Measurements from ENCODE around the gene ATP5MC3. TPM values are rescaled to one million over a fixed set of nuclear protein-coding genes. Genes with fewer than 3 reads are reported as not detected.

The ATP5MC3 gene
- total and polyA plus RNA-seq, 2 of the 13 experiments (the other 11 are each of a cell fraction or from before 2014, with no cell fraction given), result 676 to 1,007 TPM

GRCh38 chr2:175175896-175176295 lies 5.6 kb downstream of the ATP5MC3 start:
- no peak for ATAC-seq
- no peak overlapping the region for H3K27ac ChIP-seq (ENCODE audit: extremely low read length, insufficient read depth, low read length)
- BruUV-seq (replicated peaks), result no TSS peak
- peaks cover 24% of the 10 kb centered on the region for H3K79me2 ChIP-seq (ENCODE audit: insufficient read depth, low read length)
- no peaks in the 10 kb centered on the region; a peak in 1 of 5 replicates for H3K27me3 ChIP-seq (ENCODE audit: control insufficient read depth in 1 of 2, insufficient read depth in 2 of 2, low read length in 2 of 2)
- H3K9ac ChIP-seq (ENCODE audit: insufficient read depth, low read depth, low read length), result no peak overlapping the region
- no peaks in the 10 kb centered on the region for H3K9me3 ChIP-seq (ENCODE audit: low read length)
- FAIRE-seq, result no peak
- ChIA-PET POLR2A (interaction anchor here (0.6 kb wide), 1 partner anchor 1099 kb away, joined by 3 read pairs; no protein-coding TSS in a partner anchor), CTCF (ENCODE audit: low intra/inter-chr PET ratio, low total read pairs) (no interaction called here)
- no peak overlapping the region for H3K4me3 ChIP-seq (replicated peaks in 1 of 3; ENCODE audit: insufficient read depth in 1 of 3, low read depth in 2 of 3, low read length in 3 of 3)
- WGBS (ENCODE audit: low lambda C conversion rate), result 96% methylated on average over 1 of the region's 1 CpG
- in situ Hi-C loops (cut with HindIII; ENCODE audit: extremely low pct_ligation_motif_present, low pct_unique_long_range_greater_than_20kb) (no loop called here), intact Hi-C loops (cut with micrococcal nuclease; ENCODE audit: unreplicated experiment) (no loop called here)
- H3K4me2 ChIP-seq (ENCODE audit: low read depth, low read length), result no peak overlapping the region
- DNase-seq (ENCODE audit: low spot score), result no peak
- no peak overlapping the region for H2AFZ ChIP-seq (ENCODE audit: low read length)
- peaks cover 26% of the 10 kb centered on the region for H4K20me1 ChIP-seq (ENCODE audit: insufficient read depth, low read length)
- H3K4me1 ChIP-seq (ENCODE audit: insufficient read depth, low read length), result peaks cover 25% of the 10 kb centered on the region
- peaks cover 2 to 36% of the 10 kb centered on the region in 2 experiments; a peak in 4 of 5 replicates for H3K36me3 ChIP-seq (replicated peaks in 1 of 2; ENCODE audit: control insufficient read depth in 1 of 2, insufficient read depth in 2 of 2, low read length in 2 of 2)
- TF ChIP-seq, protein P1, sequence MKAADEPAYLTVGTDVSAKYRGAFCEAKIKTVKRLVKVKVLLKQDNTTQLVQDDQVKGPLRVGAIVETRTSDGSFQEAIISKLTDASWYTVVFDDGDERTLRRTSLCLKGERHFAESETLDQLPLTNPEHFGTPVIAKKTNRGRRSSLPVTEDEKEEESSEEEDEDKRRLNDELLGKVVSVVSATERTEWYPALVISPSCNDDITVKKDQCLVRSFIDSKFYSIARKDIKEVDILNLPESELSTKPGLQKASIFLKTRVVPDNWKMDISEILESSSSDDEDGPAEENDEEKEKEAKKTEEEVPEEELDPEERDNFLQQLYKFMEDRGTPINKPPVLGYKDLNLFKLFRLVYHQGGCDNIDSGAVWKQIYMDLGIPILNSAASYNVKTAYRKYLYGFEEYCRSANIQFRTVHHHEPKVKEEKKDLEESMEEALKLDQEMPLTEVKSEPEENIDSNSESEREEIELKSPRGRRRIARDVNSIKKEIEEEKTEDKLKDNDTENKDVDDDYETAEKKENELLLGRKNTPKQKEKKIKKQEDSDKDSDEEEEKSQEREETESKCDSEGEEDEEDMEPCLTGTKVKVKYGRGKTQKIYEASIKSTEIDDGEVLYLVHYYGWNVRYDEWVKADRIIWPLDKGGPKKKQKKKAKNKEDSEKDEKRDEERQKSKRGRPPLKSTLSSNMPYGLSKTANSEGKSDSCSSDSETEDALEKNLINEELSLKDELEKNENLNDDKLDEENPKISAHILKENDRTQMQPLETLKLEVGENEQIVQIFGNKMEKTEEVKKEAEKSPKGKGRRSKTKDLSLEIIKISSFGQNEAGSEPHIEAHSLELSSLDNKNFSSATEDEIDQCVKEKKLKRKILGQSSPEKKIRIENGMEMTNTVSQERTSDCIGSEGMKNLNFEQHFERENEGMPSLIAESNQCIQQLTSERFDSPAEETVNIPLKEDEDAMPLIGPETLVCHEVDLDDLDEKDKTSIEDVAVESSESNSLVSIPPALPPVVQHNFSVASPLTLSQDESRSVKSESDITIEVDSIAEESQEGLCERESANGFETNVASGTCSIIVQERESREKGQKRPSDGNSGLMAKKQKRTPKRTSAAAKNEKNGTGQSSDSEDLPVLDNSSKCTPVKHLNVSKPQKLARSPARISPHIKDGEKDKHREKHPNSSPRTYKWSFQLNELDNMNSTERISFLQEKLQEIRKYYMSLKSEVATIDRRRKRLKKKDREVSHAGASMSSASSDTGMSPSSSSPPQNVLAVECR (CRISPR knock-in tag; IDR thresholded peaks at IDR 0.05; ENCODE audit: borderline replicate concordance), result no peak
- TF ChIP-seq RARA (CRISPR knock-in tag; IDR thresholded peaks at IDR 0.05), result peak; percentile 24; the same call in 1 of the 2 replicates

DNA sequence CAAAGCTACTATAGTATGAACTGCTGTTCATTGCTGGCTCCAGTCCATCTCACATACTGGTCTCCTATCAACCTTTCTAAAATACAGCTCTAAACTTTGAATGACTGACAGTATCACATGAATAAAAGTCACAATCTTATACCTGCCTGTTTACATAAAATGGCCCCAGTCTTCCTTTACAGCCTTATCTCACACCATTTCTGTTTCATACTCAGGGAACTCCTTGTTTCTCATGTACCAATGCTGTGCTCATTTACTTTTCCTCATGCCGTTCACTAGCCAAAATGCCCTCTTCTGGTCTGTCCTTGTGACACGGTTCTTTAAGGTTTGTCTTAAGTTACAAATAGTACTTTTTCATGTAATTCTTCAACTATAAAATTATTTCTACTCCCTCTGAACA lies 6.2 kb downstream of the ATP5MC3 start:
- no peak overlapping the region for H3K4me2 ChIP-seq (ENCODE audit: low read depth, low read length)
- BruUV-seq (replicated peaks), result no TSS peak
- no peak for FAIRE-seq
- intact Hi-C loops (cut with micrococcal nuclease; ENCODE audit: unreplicated experiment), result no loop called here
- peaks cover 21% of the 10 kb centered on the region for H4K20me1 ChIP-seq (ENCODE audit: insufficient read depth, low read length)
- CTCF ChIA-PET (ENCODE audit: low intra/inter-chr PET ratio, low total read pairs), result no interaction called here
- H3K9me3 ChIP-seq (ENCODE audit: low read length), result no peaks in the 10 kb centered on the region
- in situ Hi-C loops (cut with HindIII; ENCODE audit: extremely low pct_ligation_motif_present, low pct_unique_long_range_greater_than_20kb), result no loop called here
- no peak overlapping the region for H2AFZ ChIP-seq (ENCODE audit: low read length)
- POLR2A ChIA-PET, result interaction anchor here (0.7 kb wide), 1 partner anchor 145 kb away, joined by 3 read pairs; no protein-coding TSS in a partner anchor
- peaks cover 25% of the 10 kb centered on the region for H3K4me1 ChIP-seq (ENCODE audit: insufficient read depth, low read length)
- no peak overlapping the region for H3K9ac ChIP-seq (ENCODE audit: insufficient read depth, low read depth, low read length)
- no peak for ATAC-seq
- TF ChIP-seq ZBTB7A (CRISPR knock-in tag; IDR thresholded peaks at IDR 0.05) (no peak), SMYD3 (CRISPR knock-in tag; IDR thresholded peaks at IDR 0.05) (0 out of 2 replicates have a peak, but pooled peaks have one; percentile 21), SNRNP70 (IDR thresholded peaks at IDR 0.05; ENCODE audit: low read depth, low read length) (no peak), MBD4 (IDR thresholded peaks at IDR 0.05; ENCODE audit: borderline replicate concordance, low read length) (peak; percentile 67; the same call in 1 of the 2 replicates), POLR2AphosphoS5 (IDR thresholded peaks at IDR 0.05; ENCODE audit: low read depth, low read length) (peak; percentile 30; the same call in 1 of the 2 replicates), RBM22 (optimal IDR thresholded peaks at IDR 0.05; ENCODE audit: low read length) (peak; percentile 60), ZNF816 (CRISPR knock-in tag; IDR thresholded peaks at IDR 0.05; ENCODE audit: borderline replicate concordance) (no peak)
- DNase-seq (ENCODE audit: low spot score), result no peak
- H3K27me3 ChIP-seq (ENCODE audit: control insufficient read depth in 1 of 2, insufficient read depth in 2 of 2, low read length in 2 of 2), result no peaks in the 10 kb centered on the region
- 88% methylated on average over 2 of the region's 2 CpGs for WGBS (ENCODE audit: low lambda C conversion rate)
- peaks cover 2 to 36% of the 10 kb centered on the region in 2 experiments; a peak in 4 of 5 replicates for H3K36me3 ChIP-seq (replicated peaks in 1 of 2; ENCODE audit: control insufficient read depth in 1 of 2, insufficient read depth in 2 of 2, low read length in 2 of 2)
- no peak overlapping the region for H3K27ac ChIP-seq (ENCODE audit: extremely low read length, insufficient read depth, low read length)
- peaks cover 18% of the 10 kb centered on the region for H3K79me2 ChIP-seq (ENCODE audit: insufficient read depth, low read length)
- H3K4me3 ChIP-seq (replicated peaks in 1 of 3; ENCODE audit: insufficient read depth in 1 of 3, low read depth in 2 of 3, low read length in 3 of 3), result no peak overlapping the region
